ENCODE data around the gene F5. TPM values are rescaled to one million over a fixed set of nuclear protein-coding genes. Genes with fewer than 3 reads are reported as not detected.

Gene F5
- total RNA-seq = 10 to 100 TPM; 72.2 to 76.5 TPM
- polyA plus RNA-seq = 0.06 TPM

DNA sequence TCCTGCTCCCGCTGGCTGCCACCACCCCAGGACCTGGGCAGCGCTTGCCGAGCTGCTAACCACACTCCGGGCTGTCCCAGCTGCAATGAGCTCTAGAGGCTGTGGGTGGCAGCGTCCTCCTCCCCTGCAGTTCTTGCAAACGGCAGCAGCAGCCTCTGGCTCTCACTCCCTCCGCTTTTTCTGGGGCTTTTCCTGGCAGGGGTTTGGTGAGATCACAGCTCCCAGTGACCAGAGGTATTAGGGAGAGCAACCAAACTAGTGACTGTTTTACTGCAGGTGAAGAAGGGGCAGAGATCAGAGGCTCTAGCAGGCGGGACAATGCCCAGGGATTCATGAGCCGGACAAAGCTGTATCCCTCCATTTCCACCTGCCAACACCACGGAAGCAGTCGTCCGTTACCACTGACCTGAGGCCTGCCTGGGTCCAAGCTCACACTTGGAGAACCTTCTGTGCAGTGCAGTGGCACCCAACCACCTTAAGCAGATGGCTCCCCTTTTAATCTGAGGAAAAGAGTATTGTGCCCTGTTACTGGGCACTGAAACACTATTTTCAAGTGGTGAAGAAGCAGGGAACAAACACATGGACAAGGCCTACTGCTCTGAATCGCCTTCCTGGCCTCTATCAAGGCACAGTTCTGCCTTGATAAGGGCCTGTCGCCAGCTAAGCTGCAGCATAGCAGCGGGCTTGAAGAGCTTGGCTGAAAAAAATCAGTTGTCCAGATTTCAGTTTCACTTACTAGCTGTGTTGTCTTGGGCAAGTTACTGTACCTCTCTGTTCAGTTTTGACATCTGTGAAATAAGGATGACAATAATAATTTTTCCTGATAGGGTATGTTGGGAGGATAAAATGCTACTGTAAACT lies at the start of gene F5:
Gene F5 (minus strand): TSS at position 87 of the 861 bp plus-strand sequence. CDS start 95 bp downstream, outside the sequence.
- CTCF ChIA-PET = interaction anchor here (0.6 to 2.2 kb wide), 17 partner anchors 9 to 223 kb away, joined by 3 to 23 read pairs (median 5); partner anchors contain the start of gene METTL18

GRCh38 chr1:169634877-169635276 lies 48.6 kb upstream of the F5 start:
- peaks cover 15 to 36% (median 21%) of the 10 kb centered on the region in 5 donors for H3K9me3 Mint-ChIP-seq
- peaks cover 7 to 34% (median 11%) of the 10 kb centered on the region in 3 donors for H3K36me3 Mint-ChIP-seq
- no peaks in the 10 kb centered on the region for H3K4me1 ChIP-seq (ENCODE audit: insufficient read depth, low read length)
- no peaks in the 10 kb centered on the region for H3K27me3 ChIP-seq (ENCODE audit: insufficient read depth, low read length, poor library complexity, severe bottlenecking)
- DNase-seq = no peak
- H3K36me3 ChIP-seq (ENCODE audit: insufficient read depth, low read length) = no peaks in the 10 kb centered on the region
- H3K4me1 Mint-ChIP-seq = peaks cover 5 to 10% (median 7%) of the 10 kb centered on the region in 3 donors
- peaks cover 0 to 10% of the 10 kb centered on the region in 2 donors for H3K27me3 Mint-ChIP-seq
- CTCF ChIA-PET = interaction anchor here (1.4 kb wide), 1 partner anchor 77 kb away, joined by 4 read pairs; no protein-coding TSS in a partner anchor
- no peak overlapping the region for H3K27ac ChIP-seq (ENCODE audit: low read depth, low read length)
- H3K4me3 Mint-ChIP-seq = no peak overlapping the region
- H3K4me3 ChIP-seq (ENCODE audit: low read length) = no peak overlapping the region
- H3K27ac Mint-ChIP-seq = no peak overlapping the region
- H3K9me3 ChIP-seq (ENCODE audit: low read length) = peaks cover 12% of the 10 kb centered on the region
- POLR2A ChIA-PET = interaction anchor here (0.6 kb wide), 1 partner anchor 30 kb away, joined by 3 read pairs; no protein-coding TSS in a partner anchor

More for the DNA sequence above, at the start of gene F5:
- Mint-ChIP-seq H3K9me3 (no peaks in the 10 kb centered on the region), H3K27me3 (peaks cover 20 to 38% of the 10 kb centered on the region in 2 donors), H3K27ac (peak within 1 kb of the TSS in 5 of 8 donors; percentile 43 to 87 (median 52)), H3K4me1 (peaks cover 14 to 35% (median 26%) of the 10 kb centered on the region in 3 donors), H3K4me3 (peak within 1 kb of the TSS; percentile 21 to 83 (median 67)), H3K36me3 (no peaks in the 10 kb centered on the region)
- Histone ChIP-seq H3K36me3 (ENCODE audit: insufficient read depth, low read length) (no peaks in the 10 kb centered on the region), H3K9me3 (ENCODE audit: low read length) (no peaks in the 10 kb centered on the region), H3K4me1 (ENCODE audit: insufficient read depth, low read length) (peaks cover 19% of the 10 kb centered on the region), H3K27ac (ENCODE audit: low read depth, low read length) (no peak within 1 kb of the TSS), H3K4me3 (ENCODE audit: low read length) (no peak within 1 kb of the TSS), H3K27me3 (ENCODE audit: insufficient read depth, low read length, poor library complexity, severe bottlenecking) (peaks cover 5% of the 10 kb centered on the region)
- POLR2A ChIA-PET = interaction anchor here (0.7 to 1.0 kb wide), 2 partner anchors 126 to 272 kb away, joined by 3 to 4 read pairs; no protein-coding TSS in a partner anchor
- DNase-seq = peak; percentile 50 to 78 (median 62)

DNA sequence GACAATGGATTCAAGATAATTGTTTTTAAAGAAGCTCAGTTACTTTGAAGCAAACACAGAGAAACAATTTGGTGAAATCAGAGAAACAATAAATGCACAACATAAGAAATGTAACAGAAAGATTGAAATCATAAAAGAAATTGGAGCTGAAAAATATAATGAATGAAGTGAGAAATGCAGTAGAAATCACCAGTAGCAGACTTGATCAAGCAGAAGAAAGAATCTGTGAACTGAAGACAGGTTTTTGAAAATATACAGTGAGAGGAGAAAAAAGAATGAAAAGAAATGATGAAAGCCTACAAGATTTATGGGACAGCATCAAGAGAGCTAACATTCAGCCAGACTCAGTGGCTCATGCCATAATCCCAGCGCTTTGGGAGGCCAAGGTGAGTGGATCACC lies 47.9 kb upstream of the F5 start:
- POLR2A ChIA-PET = no interaction called here
- no peak overlapping the region for H3K4me3 ChIP-seq (ENCODE audit: low read length)
- CTCF ChIA-PET = interaction anchor here (1.1 to 1.4 kb wide), 2 partner anchors 25 to 78 kb away, joined by 3 to 4 read pairs; no protein-coding TSS in a partner anchor
- Mint-ChIP-seq H3K4me1 (peaks cover under 1 to 9% (median 5%) of the 10 kb centered on the region in 3 donors), H3K4me3 (no peak overlapping the region), H3K27me3 (peaks cover 0 to 18% of the 10 kb centered on the region in 2 donors), H3K9me3 (peaks cover 12 to 32% (median 21%) of the 10 kb centered on the region in 5 donors), H3K27ac (no peak overlapping the region), H3K36me3 (peaks cover 7 to 28% (median 11%) of the 10 kb centered on the region in 3 donors)
- H3K4me1 ChIP-seq (ENCODE audit: insufficient read depth, low read length) = peaks cover 2% of the 10 kb centered on the region
- peaks cover 12% of the 10 kb centered on the region for H3K9me3 ChIP-seq (ENCODE audit: low read length)
- no peaks in the 10 kb centered on the region for H3K27me3 ChIP-seq (ENCODE audit: insufficient read depth, low read length, poor library complexity, severe bottlenecking)
- DNase-seq = no peak
- H3K36me3 ChIP-seq (ENCODE audit: insufficient read depth, low read length) = no peaks in the 10 kb centered on the region
- H3K27ac ChIP-seq (ENCODE audit: low read depth, low read length) = no peak overlapping the region

- H3K27ac ChIP-seq (ENCODE audit: low read depth, low read length) = no peak overlapping the region
- POLR2A ChIA-PET = no interaction called here
- H3K9me3 ChIP-seq (ENCODE audit: low read length) = peaks cover 12% of the 10 kb centered on the region
- peaks cover 30% of the 10 kb centered on the region for H3K4me1 ChIP-seq (ENCODE audit: insufficient read depth, low read length)
- Mint-ChIP-seq H3K27ac (no peak overlapping the region), H3K36me3 (peaks cover 7 to 19% (median 8%) of the 10 kb centered on the region in 3 donors), H3K4me1 (peaks cover 9 to 23% (median 14%) of the 10 kb centered on the region in 3 donors), H3K9me3 (peaks cover 12 to 30% (median 21%) of the 10 kb centered on the region in 5 donors), H3K27me3 (peaks cover 0 to 19% of the 10 kb centered on the region in 2 donors), H3K4me3 (no peak overlapping the region)
- DNase-seq = no peak
- H3K36me3 ChIP-seq (ENCODE audit: insufficient read depth, low read length) = no peaks in the 10 kb centered on the region
- no peak overlapping the region for H3K4me3 ChIP-seq (ENCODE audit: low read length)
- no peaks in the 10 kb centered on the region for H3K27me3 ChIP-seq (ENCODE audit: insufficient read depth, low read length, poor library complexity, severe bottlenecking)
- CTCF ChIA-PET = interaction anchor here (1.2 kb wide), 1 partner anchor 10 kb away, joined by 3 read pairs; no protein-coding TSS in a partner anchor
These were observed 45.0 kb upstream of the F5 start for GRCh38 chr1:169631249-169631648.

DNA sequence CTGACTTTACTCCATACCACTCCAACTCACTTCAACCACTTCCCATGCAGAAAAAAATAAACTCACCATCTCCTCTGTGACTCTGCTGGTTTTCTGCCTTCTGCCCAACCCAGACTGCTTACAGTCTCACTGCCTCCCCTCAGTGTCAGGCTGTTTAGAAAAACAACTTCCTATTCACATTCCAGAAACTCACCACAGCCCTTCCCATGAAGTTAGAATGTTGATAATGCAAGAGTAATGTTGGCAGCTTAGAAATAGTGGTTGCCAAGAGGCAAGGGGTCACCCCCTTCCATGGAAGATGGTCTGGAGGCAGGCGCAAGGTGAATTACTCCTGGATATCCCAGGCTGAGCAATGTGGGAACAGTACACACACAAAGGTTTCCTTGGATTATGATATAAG lies 43.7 kb upstream of the F5 start, which contains the start of gene SELP:
Gene SELP (minus strand): TSS at position 119 of the 400 bp plus-strand sequence. CDS start 50 bp downstream, at position 69.
- peak within 1 kb of the TSS in 1 of 8 donors; percentile 58 for H3K27ac Mint-ChIP-seq

GRCh38 chr1:169624912-169625311 lies 38.6 kb upstream of the F5 start:
- no peak overlapping the region for H3K4me3 ChIP-seq (ENCODE audit: low read length)
- Mint-ChIP-seq H3K4me1 (peaks cover 38 to 64% (median 39%) of the 10 kb centered on the region in 3 donors), H3K9me3 (peaks cover 0 to 2% (median 0%) of the 10 kb centered on the region in 5 donors), H3K27me3 (peaks cover 2 to 17% of the 10 kb centered on the region in 2 donors), H3K4me3 (no peak overlapping the region), H3K27ac (peak overlapping the region in 1 of 8 donors; percentile 44), H3K36me3 (peaks cover 0 to 13% (median 2%) of the 10 kb centered on the region in 3 donors)
- ChIA-PET POLR2A (no interaction called here), CTCF (no interaction called here)
- H3K4me1 ChIP-seq (ENCODE audit: insufficient read depth, low read length) = peaks cover 63% of the 10 kb centered on the region
- DNase-seq = no peak
- no peak overlapping the region for H3K27ac ChIP-seq (ENCODE audit: low read depth, low read length)
- no peaks in the 10 kb centered on the region for H3K36me3 ChIP-seq (ENCODE audit: insufficient read depth, low read length)
- no peaks in the 10 kb centered on the region for H3K27me3 ChIP-seq (ENCODE audit: insufficient read depth, low read length, poor library complexity, severe bottlenecking)
- H3K9me3 ChIP-seq (ENCODE audit: low read length) = no peaks in the 10 kb centered on the region

More for the DNA sequence above, 43.7 kb upstream of the F5 start, which contains the start of gene SELP:
- DNase-seq = no peak
- Mint-ChIP-seq H3K4me1 (peaks cover 17 to 36% (median 22%) of the 10 kb centered on the region in 3 donors), H3K4me3 (no peak within 1 kb of the TSS), H3K27me3 (peaks cover 0 to 19% of the 10 kb centered on the region in 2 donors), H3K36me3 (peaks cover 5 to 16% (median 8%) of the 10 kb centered on the region in 3 donors), H3K9me3 (peaks cover 7 to 21% (median 12%) of the 10 kb centered on the region in 5 donors)
- Histone ChIP-seq H3K4me3 (ENCODE audit: low read length) (no peak within 1 kb of the TSS), H3K36me3 (ENCODE audit: insufficient read depth, low read length) (no peaks in the 10 kb centered on the region), H3K27me3 (ENCODE audit: insufficient read depth, low read length, poor library complexity, severe bottlenecking) (no peaks in the 10 kb centered on the region), H3K9me3 (ENCODE audit: low read length) (peaks cover 8% of the 10 kb centered on the region), H3K4me1 (ENCODE audit: insufficient read depth, low read length) (peaks cover 41% of the 10 kb centered on the region), H3K27ac (ENCODE audit: low read depth, low read length) (no peak within 1 kb of the TSS)
- POLR2A ChIA-PET = no interaction called here
- CTCF ChIA-PET = no interaction called here

DNA sequence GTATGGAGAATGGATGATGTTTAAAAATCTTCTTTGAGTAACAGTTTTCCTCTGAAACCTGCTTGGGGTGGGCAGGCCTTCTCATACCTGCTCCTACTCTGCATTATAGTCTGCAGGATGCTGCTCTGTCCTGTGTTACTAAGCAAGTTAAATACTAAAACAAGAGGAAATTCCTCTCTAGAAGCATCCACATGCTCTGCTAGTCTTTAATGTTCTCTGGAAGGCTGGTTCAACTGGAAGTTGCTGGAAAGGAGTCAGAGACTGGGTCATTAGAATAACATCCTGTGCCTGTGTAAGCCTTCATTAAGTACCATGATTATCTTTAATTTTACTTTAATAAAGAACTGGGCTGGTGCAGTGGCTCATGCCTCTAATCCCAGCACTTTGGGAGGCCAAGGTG lies 37.8 kb upstream of the F5 start:
- no peak overlapping the region for H3K27ac ChIP-seq (ENCODE audit: low read depth, low read length)
- no peaks in the 10 kb centered on the region for H3K27me3 ChIP-seq (ENCODE audit: insufficient read depth, low read length, poor library complexity, severe bottlenecking)
- Mint-ChIP-seq H3K27ac (peak overlapping the region in 2 of 8 donors; percentile 26 to 27), H3K4me3 (no peak overlapping the region), H3K36me3 (peaks cover 0 to 13% (median 2%) of the 10 kb centered on the region in 3 donors), H3K9me3 (peaks cover 0 to 2% (median 0%) of the 10 kb centered on the region in 5 donors), H3K27me3 (peaks cover 2 to 9% of the 10 kb centered on the region in 2 donors), H3K4me1 (peaks cover 35 to 58% (median 38%) of the 10 kb centered on the region in 3 donors)
- ChIA-PET POLR2A (no interaction called here), CTCF (no interaction called here)
- DNase-seq = no peak
- H3K4me1 ChIP-seq (ENCODE audit: insufficient read depth, low read length) = peaks cover 61% of the 10 kb centered on the region
- no peak overlapping the region for H3K4me3 ChIP-seq (ENCODE audit: low read length)
- H3K36me3 ChIP-seq (ENCODE audit: insufficient read depth, low read length) = no peaks in the 10 kb centered on the region
- no peaks in the 10 kb centered on the region for H3K9me3 ChIP-seq (ENCODE audit: low read length)

Data from CD8-positive, alpha-beta memory T cell (primary cell).